ENCODE results near the gene ZFC3H1.
"Not testable (repeated sequence)": the region's sequence is repeated elsewhere in the genome, so short reads cannot be mapped to it uniquely, and the experiment has no call there.

Gene ZFC3H1

DNA sequence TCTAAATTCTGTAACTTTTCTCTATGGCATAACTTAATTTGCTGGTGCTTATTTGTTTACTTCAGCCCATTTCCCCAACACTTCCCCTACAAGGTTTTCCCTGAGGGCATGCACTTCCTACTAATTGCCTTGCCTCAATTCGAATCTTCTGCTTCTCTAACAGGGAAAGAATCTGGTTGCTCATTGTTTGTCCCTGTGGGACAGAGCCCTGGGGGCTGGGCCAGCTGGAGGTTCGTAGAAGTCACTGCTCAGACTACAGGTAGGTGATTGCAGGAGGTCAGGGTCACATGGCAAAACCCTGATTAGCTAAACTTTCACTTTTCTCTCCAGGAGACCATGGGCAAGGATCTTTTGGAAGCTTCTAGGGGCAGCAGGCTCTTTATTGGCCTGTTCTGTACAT, 72.0 kb downstream of the ZFC3H1 start:
- no peaks in the 10 kb centered on the region for H3K36me3 Mint-ChIP-seq
- no peaks in the 10 kb centered on the region for H3K4me1 Mint-ChIP-seq
- peaks cover 67% of the 10 kb centered on the region for H3K27me3 Mint-ChIP-seq
- no peak overlapping the region for H3K4me3 Mint-ChIP-seq
- no peak for ATAC-seq
- no peaks in the 10 kb centered on the region for H3K9me3 Mint-ChIP-seq
- H3K27ac Mint-ChIP-seq: no peak overlapping the region

DNA sequence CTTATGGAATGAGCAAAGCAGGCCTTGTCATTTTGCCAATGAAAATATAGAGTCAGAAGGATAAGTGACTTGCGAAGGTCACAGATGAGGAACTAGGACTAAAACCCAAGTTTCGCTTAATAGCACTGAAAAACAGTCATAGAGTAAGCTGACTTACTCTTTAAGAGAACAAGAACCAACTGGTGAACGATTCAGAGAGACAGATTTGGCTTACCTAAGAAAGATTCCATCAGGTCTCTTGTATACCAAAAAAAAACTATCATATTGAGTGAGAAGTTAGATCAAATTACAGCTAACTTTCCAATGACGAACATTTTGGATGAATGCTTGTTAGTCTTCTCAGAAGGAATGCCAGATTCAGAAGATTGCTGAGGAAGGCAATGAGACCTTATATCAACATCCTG, 74.2 kb downstream of the ZFC3H1 start:
- no peaks in the 10 kb centered on the region for H3K9me3 Mint-ChIP-seq
- no peak overlapping the region for H3K27ac Mint-ChIP-seq
- peaks cover 54% of the 10 kb centered on the region for H3K27me3 Mint-ChIP-seq
- no peak for ATAC-seq
- H3K4me1 Mint-ChIP-seq: no peaks in the 10 kb centered on the region
- no peak overlapping the region for H3K4me3 Mint-ChIP-seq
- no peaks in the 10 kb centered on the region for H3K36me3 Mint-ChIP-seq

DNA sequence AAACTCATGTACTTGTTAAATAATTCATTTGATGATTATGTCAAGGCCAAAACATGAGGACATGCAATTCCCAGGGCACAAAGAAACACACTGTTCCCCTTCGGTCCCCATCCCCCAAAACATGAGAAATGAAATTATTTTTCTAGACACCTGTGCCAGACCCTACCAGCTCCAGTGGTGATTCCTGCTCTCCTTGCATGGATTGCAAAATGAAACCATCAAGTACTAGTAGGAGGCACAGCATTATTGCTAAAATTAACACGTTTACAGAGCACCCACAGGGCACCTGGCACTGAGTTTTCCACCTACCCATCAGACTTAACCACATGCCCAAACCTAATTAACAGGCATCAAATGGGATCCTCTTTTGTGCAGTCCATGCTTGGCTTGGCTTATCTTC, 76.6 kb downstream of the ZFC3H1 start:
- no peak overlapping the region for H3K4me3 Mint-ChIP-seq
- no peaks in the 10 kb centered on the region for H3K36me3 Mint-ChIP-seq
- no peak for ATAC-seq
- H3K4me1 Mint-ChIP-seq: no peaks in the 10 kb centered on the region
- H3K9me3 Mint-ChIP-seq: no peaks in the 10 kb centered on the region
- H3K27me3 Mint-ChIP-seq: peaks cover 49% of the 10 kb centered on the region
- H3K27ac Mint-ChIP-seq: no peak overlapping the region

DNA sequence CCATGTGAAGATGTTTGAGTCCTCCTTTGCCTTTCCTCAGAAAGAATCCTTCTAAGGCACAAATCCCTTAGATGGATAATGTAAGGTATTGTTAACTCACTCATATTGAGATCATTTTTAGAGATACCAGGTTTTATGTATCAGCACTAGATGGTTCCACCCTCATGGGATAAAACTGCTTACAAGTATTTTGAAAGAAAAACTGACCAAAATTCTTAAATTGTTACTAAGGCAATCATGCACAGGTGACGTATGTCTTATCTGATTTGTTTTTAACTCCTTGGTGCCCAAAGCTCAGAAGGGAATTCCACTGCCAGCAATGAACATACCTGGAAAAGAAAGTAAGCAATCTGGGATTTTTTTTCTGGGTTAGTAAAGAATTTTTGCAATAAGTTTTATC, 78.4 kb downstream of the ZFC3H1 start:
- H3K36me3 Mint-ChIP-seq: no peaks in the 10 kb centered on the region
- no peak overlapping the region for H3K27ac Mint-ChIP-seq
- H3K27me3 Mint-ChIP-seq: peaks cover 37% of the 10 kb centered on the region
- no peak overlapping the region for H3K4me3 Mint-ChIP-seq
- no peaks in the 10 kb centered on the region for H3K4me1 Mint-ChIP-seq
- no peaks in the 10 kb centered on the region for H3K9me3 Mint-ChIP-seq
- no peak for ATAC-seq

DNA sequence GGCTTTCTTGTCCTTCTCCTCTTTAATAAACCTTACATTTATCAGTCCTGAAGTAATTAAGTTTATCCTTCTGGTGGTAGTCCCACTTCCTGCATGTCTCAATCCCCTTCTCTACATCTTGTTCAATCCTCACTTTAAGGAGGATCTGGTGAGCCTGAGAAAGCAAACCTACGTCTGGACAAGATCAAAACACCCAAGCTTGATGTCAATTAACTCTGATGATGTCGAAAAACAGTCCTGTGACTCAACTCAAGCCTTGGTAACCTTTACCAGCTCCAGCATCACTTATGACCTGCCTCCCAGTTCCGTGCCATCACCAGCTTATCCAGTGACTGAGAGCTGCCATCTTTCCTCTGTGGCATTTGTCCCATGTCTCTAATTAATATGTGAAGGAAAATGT, 79.3 kb downstream of the ZFC3H1 start:
- no peak for ATAC-seq
- Mint-ChIP-seq H3K36me3 (no peaks in the 10 kb centered on the region), H3K4me3 (no peak overlapping the region), H3K27me3 (peaks cover 30% of the 10 kb centered on the region), H3K9me3 (no peaks in the 10 kb centered on the region), H3K4me1 (no peaks in the 10 kb centered on the region), H3K27ac (no peak overlapping the region)

DNA sequence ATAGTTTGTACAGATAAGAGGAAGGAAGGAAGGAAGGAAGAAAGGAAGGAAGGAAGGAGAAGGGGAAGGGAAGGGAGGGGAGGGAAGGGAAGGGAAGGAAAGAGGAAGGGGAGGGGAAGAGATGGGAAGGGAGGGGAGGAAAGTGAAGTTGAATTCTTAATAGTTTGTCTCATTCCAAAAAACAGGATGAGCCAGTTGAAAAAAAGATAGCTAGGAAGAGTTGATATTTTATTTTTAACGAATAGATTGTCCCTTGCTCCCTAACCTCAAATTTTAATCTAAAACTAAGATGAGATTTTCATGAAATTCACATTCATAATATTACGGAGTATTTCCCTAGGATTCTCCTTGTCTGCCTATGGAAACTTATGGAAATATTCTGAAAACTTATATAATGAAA, 80.7 kb downstream of the ZFC3H1 start:
- no peaks in the 10 kb centered on the region for H3K4me1 Mint-ChIP-seq
- H3K36me3 Mint-ChIP-seq: no peaks in the 10 kb centered on the region
- ATAC-seq: no peak
- H3K4me3 Mint-ChIP-seq: no peak overlapping the region
- H3K9me3 Mint-ChIP-seq: no peaks in the 10 kb centered on the region
- H3K27me3 Mint-ChIP-seq: peaks cover 28% of the 10 kb centered on the region
- no peak overlapping the region for H3K27ac Mint-ChIP-seq

DNA sequence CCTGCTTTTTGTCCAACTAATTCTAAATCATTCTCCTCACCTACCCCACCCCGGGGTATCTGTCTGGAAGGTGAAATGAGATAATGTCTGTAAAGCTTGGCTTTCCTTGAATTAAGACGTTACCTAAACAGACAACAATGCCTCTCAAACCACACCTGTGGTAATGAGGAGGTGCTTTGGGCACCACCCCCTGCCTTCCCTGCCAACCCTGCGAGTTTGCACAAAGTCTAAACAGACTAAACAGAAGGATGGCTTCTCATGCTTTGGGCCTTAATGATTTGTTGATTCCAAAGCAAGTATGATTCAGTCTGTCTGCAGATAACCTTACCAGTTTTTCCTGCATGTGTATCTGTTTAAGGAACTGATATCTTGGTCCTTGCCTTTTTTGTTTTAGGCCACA, 82.4 kb downstream of the ZFC3H1 start:
- H3K36me3 Mint-ChIP-seq: no peaks in the 10 kb centered on the region
- H3K4me1 Mint-ChIP-seq: no peaks in the 10 kb centered on the region
- H3K9me3 Mint-ChIP-seq: no peaks in the 10 kb centered on the region
- ATAC-seq: no peak
- H3K27ac Mint-ChIP-seq: no peak overlapping the region
- H3K4me3 Mint-ChIP-seq: no peak overlapping the region
- H3K27me3 Mint-ChIP-seq: peaks cover 20% of the 10 kb centered on the region

DNA sequence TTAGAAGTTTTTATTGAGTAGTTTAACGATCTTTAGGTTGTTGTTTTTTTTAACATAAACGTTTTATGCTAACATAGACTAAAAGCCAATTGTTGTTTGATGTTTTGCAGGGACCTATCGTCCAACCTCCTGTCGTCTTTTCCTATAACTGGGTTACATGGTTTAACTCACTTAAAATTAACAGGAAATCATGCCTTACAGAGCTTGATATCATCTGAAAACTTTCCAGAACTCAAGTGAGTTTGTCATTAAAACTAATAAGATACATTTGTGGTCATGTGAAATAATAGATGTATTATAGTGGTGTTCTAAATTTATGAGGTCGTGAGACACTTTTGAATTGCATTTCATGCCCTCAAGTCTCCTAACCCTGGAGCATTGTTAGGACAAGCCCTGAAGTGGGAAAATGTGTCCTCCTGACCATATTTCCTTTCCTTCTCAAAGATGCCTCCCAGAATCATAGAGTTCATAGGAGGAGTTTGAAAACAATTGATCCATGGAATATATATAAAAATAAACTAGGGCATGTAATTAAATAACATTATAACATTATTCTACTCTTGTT, 84.9 kb downstream of the ZFC3H1 start:
- Mint-ChIP-seq H3K4me3 (no peak overlapping the region), H3K4me1 (no peaks in the 10 kb centered on the region), H3K9me3 (no peaks in the 10 kb centered on the region), H3K36me3 (no peaks in the 10 kb centered on the region), H3K27ac (no peak overlapping the region), H3K27me3 (peaks cover 22% of the 10 kb centered on the region)
- ATAC-seq: no peak

DNA sequence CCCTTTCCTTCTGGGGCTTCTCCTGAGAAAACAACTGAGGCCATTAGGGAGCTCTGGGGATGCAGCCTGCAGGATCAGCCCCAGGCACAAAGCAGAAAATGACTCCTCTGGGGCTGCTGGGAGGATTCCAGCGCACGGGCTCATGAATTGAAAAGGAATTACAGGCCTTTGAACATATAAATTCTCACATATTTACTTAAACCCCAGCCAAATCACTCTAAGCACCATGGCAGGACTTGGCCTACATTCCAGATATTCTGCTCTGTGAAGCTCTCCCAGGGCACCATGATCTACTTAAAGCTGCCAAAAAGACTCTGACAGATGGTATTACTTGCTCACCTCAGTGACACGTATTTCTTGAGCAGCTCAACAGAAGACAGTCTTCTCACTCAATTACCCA, 87.2 kb downstream of the ZFC3H1 start:
- H3K36me3 Mint-ChIP-seq: no peaks in the 10 kb centered on the region
- H3K9me3 Mint-ChIP-seq: no peaks in the 10 kb centered on the region
- H3K4me1 Mint-ChIP-seq: no peaks in the 10 kb centered on the region
- H3K27me3 Mint-ChIP-seq: peaks cover 12% of the 10 kb centered on the region
- no peak overlapping the region for H3K4me3 Mint-ChIP-seq
- no peak overlapping the region for H3K27ac Mint-ChIP-seq
- ATAC-seq: no peak

DNA sequence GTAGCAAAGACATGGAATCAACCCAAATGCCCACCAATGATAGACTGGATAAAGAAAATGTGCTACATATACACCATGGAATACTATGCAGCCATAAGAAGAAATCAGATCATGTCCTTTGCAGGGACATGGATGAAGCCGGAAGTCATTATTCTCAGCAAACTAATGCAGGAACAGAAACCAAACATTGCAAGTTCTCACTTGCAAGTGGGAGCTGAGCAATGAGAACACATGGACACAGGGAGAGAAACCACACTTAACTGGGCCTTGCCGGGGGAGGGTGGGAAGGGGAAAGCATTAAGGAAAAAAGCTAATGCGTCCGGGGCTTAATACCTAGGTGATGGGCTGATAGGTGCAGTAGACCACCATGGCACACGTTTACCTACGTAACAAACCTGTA, 93.8 kb downstream of the ZFC3H1 start:
- H3K27me3 Mint-ChIP-seq: peaks cover 11% of the 10 kb centered on the region
- H3K9me3 Mint-ChIP-seq, ATAC-seq, H3K4me1 Mint-ChIP-seq, H3K36me3 Mint-ChIP-seq, H3K27ac Mint-ChIP-seq, H3K4me3 Mint-ChIP-seq: not testable (repeated sequence)

DNA sequence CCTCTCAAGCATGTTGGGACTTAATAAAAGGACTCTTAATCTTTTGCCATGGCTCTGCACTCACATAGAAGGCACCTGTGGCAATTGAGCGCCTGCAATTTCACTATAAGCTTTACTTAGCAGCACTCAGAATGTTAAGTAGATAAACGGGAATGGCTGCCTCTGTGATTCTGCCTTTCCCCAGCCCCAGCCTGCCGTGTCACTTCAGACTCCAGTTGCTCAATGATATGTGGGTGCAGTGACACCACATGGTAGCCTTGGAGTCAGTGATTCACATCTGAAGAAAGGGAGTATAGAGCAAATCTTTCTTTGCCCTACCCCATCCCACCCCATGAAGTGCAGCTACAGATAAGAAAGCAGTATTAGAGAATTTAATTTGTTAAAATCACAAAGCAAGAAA, 96.1 kb downstream of the ZFC3H1 start:
- H3K4me1 Mint-ChIP-seq: no peaks in the 10 kb centered on the region
- H3K9me3 Mint-ChIP-seq: no peaks in the 10 kb centered on the region
- no peaks in the 10 kb centered on the region for H3K27me3 Mint-ChIP-seq
- no peak overlapping the region for H3K4me3 Mint-ChIP-seq
- no peaks in the 10 kb centered on the region for H3K36me3 Mint-ChIP-seq
- H3K27ac Mint-ChIP-seq: no peak overlapping the region
- no peak for ATAC-seq

DNA sequence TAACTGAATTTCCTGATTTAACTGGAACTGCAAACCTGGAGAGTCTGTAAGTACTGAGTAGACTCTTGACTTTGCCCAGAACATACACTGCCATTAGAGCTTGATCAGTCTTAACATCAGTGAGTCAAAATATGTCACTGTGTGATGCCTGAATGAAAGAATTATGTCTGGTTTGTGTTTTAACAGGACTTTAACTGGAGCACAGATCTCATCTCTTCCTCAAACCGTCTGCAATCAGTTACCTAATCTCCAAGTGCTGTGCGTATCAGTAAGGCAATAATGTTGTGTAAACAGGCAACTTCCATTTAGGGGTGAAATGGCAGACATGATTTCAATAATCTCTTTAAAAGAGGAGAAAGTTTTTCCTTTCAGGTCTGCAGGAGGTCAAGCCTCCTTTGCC, 97.0 kb downstream of the ZFC3H1 start:
- Mint-ChIP-seq H3K9me3 (no peaks in the 10 kb centered on the region), H3K4me3 (no peak overlapping the region), H3K4me1 (no peaks in the 10 kb centered on the region), H3K27me3 (no peaks in the 10 kb centered on the region), H3K27ac (no peak overlapping the region), H3K36me3 (no peaks in the 10 kb centered on the region)
- no peak for ATAC-seq

DNA sequence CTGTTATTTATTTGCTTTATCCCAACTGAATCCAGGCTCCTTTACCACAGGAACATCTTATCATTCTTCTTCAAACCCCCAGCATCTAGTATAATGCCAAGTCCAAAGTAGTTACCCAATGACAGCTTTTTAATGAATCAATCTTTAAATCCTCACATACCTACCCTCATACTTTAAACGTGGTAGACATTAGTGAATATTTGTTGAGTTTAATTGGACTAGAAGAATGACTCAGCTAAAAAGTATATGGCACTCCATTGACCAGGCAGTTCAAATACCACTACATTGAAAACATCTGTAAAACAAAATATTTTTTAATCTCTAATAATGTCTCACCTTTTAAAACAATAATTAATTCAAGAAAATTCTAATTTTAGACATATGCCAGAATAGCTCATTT, 98.1 kb downstream of the ZFC3H1 start:
- no peaks in the 10 kb centered on the region for H3K9me3 Mint-ChIP-seq
- no peak for ATAC-seq
- H3K27me3 Mint-ChIP-seq: no peaks in the 10 kb centered on the region
- no peak overlapping the region for H3K4me3 Mint-ChIP-seq
- H3K4me1 Mint-ChIP-seq: no peaks in the 10 kb centered on the region
- H3K36me3 Mint-ChIP-seq: no peaks in the 10 kb centered on the region
- H3K27ac Mint-ChIP-seq: no peak overlapping the region

DNA sequence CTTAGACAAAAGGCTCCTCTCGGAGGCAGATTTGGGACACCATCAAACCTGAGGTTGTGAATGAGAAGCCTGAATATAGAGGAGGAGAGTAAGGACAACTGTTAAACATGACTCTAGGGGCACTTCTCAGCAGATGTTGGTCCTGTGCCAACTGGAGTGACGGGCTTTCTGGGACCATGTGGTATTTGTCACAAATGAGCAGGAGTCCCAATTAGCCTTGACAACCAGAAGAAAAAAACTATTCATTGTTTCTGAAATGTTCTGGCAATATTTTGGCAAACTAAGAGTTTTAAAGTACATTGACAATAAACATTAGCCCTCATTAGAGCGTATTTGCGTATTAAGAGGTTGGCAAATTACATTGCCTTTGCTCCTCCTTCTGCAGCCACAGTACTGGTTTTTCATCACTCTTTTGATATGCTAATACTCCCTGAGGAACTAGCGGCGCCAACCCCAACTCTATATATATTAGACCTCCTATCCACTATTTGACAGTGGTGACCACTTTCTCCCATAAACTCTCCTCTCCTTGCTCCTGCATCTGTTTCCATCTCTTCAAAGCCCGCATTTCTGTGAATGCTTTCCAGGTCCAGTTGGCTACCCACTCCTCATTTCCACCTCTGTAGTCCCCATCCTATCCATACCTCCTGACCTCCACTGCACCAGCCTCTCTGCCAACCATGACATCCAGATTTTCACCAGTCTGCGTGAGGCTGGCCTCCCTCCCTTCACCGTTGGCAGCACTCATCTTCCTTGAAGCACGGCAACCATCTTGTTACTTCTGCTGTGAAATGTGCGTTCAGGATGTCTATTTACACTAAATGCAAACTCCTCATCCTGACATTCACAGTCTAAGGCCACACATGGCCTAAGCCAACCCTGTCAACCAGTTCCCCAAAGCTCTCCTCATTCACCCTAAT, 100.7 kb downstream of the ZFC3H1 start:
- Mint-ChIP-seq H3K36me3 (no peaks in the 10 kb centered on the region), H3K4me3 (no peak overlapping the region), H3K27me3 (no peaks in the 10 kb centered on the region), H3K9me3 (no peaks in the 10 kb centered on the region), H3K4me1 (no peaks in the 10 kb centered on the region), H3K27ac (no peak overlapping the region)
- ATAC-seq: no peak

All from stimulated activated memory B cell treated with anti-CD40 and anti-IgM and Interleukin-4, amounts not matched to agents 10 μg/mL and 1 μg/mL and 100 μg/mL, for 72 hours (primary cell).